Natural killer cell (primary cell): ENCODE measurements around the gene COL4A1. TPM values are rescaled to one million over a fixed set of nuclear protein-coding genes. Genes with fewer than 3 reads are reported as not detected.

Experiments
- ATAC-seq, 3 donors: fragments of 150-1000 bp in 2 of 3; fragments of 200-7000 bp in 1 of 3; cut with Tn5 transposase; 1 replicate in 1 of 3; 2 replicates in 2 of 3; pipeline ENCODE4 v1.10.0; 2021; ENCODE audit warnings: mild to moderate bottlenecking in 2 of 3, moderate library complexity in 2 of 3
- DNase-seq, 2 donors: peaks; one replicate each; pipeline versions ENCODE4 v3.0.0 to v3.0.0-alpha.2; 2013 to 2021; ENCODE audit warnings: mixed read lengths in 1 of 2
- H3K27ac ChIP-seq: one replicate; pipeline ENCODE4 v1.5.1; 2013; ENCODE audit warnings: mild to moderate bottlenecking, low read length
- H3K27me3 ChIP-seq: one replicate; pipeline ENCODE4 v1.6.1; 2013; ENCODE audit warnings: low read length; ENCODE audit not compliant: control insufficient read depth, insufficient read depth
- H3K36me3 ChIP-seq: one replicate; pipeline ENCODE4 v1.6.1; 2013; ENCODE audit warnings: low read length; ENCODE audit not compliant: control insufficient read depth, insufficient read depth
- H3K4me1 ChIP-seq: one replicate; pipeline ENCODE4 v1.6.1; 2013; ENCODE audit warnings: low read length; ENCODE audit not compliant: control insufficient read depth, insufficient read depth
- H3K4me3 ChIP-seq: one replicate; pipeline ENCODE4 v1.5.1; 2013; ENCODE audit warnings: low read length
- H3K9me3 ChIP-seq: one replicate; pipeline ENCODE4 v1.6.1; 2013; ENCODE audit warnings: low read length; ENCODE audit not compliant: control insufficient read depth, insufficient read depth
- H3K27ac Mint-ChIP-seq, 2 donors: one replicate each; pipeline ENCODE4 v1.8.0; 2022; ENCODE audit warnings: mild to moderate bottlenecking in 2 of 2, mixed read lengths in 2 of 2, moderate library complexity in 1 of 2
- H3K27me3 Mint-ChIP-seq, 2 donors: one replicate each; pipeline ENCODE4 v1.8.0; 2022; ENCODE audit warnings: low read depth in 2 of 2, mixed read lengths in 2 of 2
- H3K36me3 Mint-ChIP-seq: one replicate; pipeline ENCODE4 v1.8.0; 2022; ENCODE audit warnings: mixed read lengths
- H3K4me1 Mint-ChIP-seq, 2 donors: one replicate each; pipeline ENCODE4 v1.8.0; 2022; ENCODE audit warnings: mixed read lengths in 2 of 2
- H3K4me3 Mint-ChIP-seq: one replicate; pipeline ENCODE4 v1.8.0; 2022; ENCODE audit warnings: mild to moderate bottlenecking, moderate library complexity, mixed read lengths
- H3K9me3 Mint-ChIP-seq, 2 donors: one replicate each; pipeline ENCODE4 v1.8.0; 2022; ENCODE audit warnings: mixed read lengths in 2 of 2
- WGBS: methylation state at CpG from one replicate; pipeline ENCODE4 v1.1.7; 2013; ENCODE audit warnings: missing lambda C conversion rate; ENCODE audit not compliant: insufficient coverage; 5-methylcytosine and 5-hydroxymethylcytosine counted together
- intact Hi-C: fragments of 100-400 bp; cut with micrococcal nuclease; formaldehyde crosslinking; loops from one replicate; pipeline ENCODE4 v1.14.2; 2022
- total RNA-seq, 4 donors: library from RNA; stranded (reverse); fragments of 120-200 nt in 1 of 4; gene quantifications; one replicate each; pipeline versions ENCODE4 v1.2.3 to v1.2.4, GENCODE V29; 2013 to 2022
- TF ChIP-seq, protein P1 (sequence below): fragments of 200-600 bp; IDR thresholded peaks from one replicate; pipeline ENCODE4 v1.8.0; 2022; ENCODE audit warnings: antibody characterized with exemption

Gene COL4A1
- total RNA-seq, 3 donors from 2014 or later (not counting 1 experiment from before 2014, with no cell fraction given), result not detected

DNA sequence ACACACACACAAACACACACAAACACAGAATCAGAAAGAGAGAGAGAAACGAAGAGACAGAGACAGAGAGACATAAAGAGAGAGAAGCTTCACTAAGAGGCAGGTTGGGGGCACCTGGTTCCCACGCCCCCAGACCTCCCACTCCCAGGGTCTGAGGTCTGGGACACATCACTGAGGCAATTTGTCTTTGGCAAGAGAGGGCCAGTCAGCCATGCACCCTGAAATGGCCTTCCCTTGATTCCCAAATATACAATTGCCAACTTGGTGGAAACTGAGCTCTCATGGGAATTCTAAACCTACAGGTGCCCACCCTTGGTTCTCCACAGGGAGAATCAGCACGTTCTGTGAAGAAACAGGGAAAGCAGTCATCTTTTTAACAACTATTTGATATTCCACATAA, 79.5 kb downstream of the COL4A1 start:
- 87% methylated on average over 3 of the region's 3 CpGs for WGBS
- Histone ChIP-seq H3K36me3 (no peaks in the 10 kb centered on the region), H3K4me1 (no peaks in the 10 kb centered on the region), H3K9me3 (no peaks in the 10 kb centered on the region), H3K4me3 (no peak overlapping the region), H3K27me3 (no peaks in the 10 kb centered on the region), H3K27ac (no peak overlapping the region)
- no peaks in the 10 kb centered on the region for H3K9me3 Mint-ChIP-seq
- DNase-seq, result no peak
- H3K27me3 Mint-ChIP-seq, result peaks cover 3 to 11% of the 10 kb centered on the region in 2 donors
- H3K36me3 Mint-ChIP-seq, result no peaks in the 10 kb centered on the region
- H3K27ac Mint-ChIP-seq, result no peak overlapping the region
- H3K4me3 Mint-ChIP-seq, result no peak overlapping the region
- ATAC-seq, result no peak
- H3K4me1 Mint-ChIP-seq, result no peaks in the 10 kb centered on the region
- TF ChIP-seq, protein P1, sequence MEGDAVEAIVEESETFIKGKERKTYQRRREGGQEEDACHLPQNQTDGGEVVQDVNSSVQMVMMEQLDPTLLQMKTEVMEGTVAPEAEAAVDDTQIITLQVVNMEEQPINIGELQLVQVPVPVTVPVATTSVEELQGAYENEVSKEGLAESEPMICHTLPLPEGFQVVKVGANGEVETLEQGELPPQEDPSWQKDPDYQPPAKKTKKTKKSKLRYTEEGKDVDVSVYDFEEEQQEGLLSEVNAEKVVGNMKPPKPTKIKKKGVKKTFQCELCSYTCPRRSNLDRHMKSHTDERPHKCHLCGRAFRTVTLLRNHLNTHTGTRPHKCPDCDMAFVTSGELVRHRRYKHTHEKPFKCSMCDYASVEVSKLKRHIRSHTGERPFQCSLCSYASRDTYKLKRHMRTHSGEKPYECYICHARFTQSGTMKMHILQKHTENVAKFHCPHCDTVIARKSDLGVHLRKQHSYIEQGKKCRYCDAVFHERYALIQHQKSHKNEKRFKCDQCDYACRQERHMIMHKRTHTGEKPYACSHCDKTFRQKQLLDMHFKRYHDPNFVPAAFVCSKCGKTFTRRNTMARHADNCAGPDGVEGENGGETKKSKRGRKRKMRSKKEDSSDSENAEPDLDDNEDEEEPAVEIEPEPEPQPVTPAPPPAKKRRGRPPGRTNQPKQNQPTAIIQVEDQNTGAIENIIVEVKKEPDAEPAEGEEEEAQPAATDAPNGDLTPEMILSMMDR, result no peak
- intact Hi-C loops, result no loop called here

DNA sequence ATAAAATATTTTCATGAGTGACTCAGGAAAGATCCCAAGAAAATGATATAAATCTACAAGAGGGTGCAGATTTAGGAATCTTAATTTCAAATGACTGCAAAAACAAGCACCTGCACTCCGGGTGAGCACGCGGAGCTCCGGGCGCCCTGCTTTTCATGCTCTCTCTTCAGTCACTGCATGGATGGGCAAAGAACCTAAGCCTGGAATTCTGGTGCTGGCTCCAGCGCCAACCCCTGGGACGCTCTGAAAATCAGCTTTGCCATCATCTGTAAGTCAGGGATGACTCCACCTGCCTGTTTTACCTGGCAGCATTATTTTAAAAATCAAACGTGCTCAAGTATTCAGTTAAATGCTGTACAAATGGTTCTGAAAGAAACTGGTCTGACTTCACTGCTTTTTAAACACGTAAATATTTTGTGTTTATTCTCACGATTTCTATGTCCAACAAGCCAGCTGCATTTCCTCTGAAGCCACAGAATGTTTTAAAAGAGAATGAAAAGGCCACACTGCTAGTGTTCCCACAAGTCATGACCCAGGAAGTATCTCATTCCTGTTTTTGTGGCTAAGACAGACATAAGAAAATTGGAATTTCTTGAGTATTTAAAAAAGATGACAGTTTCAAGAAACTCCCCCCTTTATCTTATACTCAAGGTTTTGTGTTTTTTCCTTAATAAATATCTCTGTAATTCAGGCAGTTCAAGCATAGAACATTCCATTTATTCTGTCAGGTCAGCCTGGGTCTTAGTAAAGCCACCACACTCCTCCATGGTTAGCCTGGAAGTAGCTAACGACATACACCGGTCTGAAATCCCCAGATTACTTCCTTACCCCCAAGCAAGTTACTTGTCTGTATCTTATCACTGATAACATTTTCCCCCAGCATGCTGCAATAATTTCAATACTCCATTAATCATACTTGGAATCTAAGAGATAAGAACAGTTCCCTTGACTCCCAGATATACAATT, 81.1 kb downstream of the COL4A1 start:
- H3K4me1 Mint-ChIP-seq, result no peaks in the 10 kb centered on the region
- no peak overlapping the region for H3K4me3 Mint-ChIP-seq
- peaks cover 3 to 15% of the 10 kb centered on the region in 2 donors for H3K27me3 Mint-ChIP-seq
- no peak for ATAC-seq
- Histone ChIP-seq H3K36me3 (no peaks in the 10 kb centered on the region), H3K27me3 (no peaks in the 10 kb centered on the region), H3K9me3 (no peaks in the 10 kb centered on the region), H3K4me3 (no peak overlapping the region), H3K4me1 (no peaks in the 10 kb centered on the region), H3K27ac (no peak overlapping the region)
- H3K27ac Mint-ChIP-seq, result no peak overlapping the region
- intact Hi-C loops, result no loop called here
- TF ChIP-seq, protein P1, result no peak
- no peak for DNase-seq
- 78% methylated on average over 12 of the region's 12 CpGs for WGBS
- H3K36me3 Mint-ChIP-seq, result no peaks in the 10 kb centered on the region
- H3K9me3 Mint-ChIP-seq, result no peaks in the 10 kb centered on the region

DNA sequence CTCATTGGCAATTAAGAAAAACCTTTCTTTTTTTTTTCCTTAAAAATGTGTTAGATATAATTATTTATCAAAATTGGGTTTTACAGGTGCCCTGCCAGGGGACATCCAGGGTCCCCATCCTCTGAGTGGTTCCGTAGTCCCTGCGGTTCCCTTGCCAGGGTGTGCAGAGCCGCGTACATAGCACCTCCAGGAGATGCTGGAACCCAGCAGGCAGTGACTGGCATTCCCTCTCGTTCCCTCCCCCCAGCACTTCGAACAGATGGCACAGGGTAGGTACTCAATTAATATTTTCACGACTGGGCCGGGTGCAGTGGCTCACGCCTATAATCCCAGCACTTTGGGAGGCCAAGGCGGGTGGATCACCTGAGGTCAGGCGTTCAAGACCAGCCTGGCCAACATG, 82.0 kb downstream of the COL4A1 start:
- 88% methylated on average over 11 of the region's 11 CpGs for WGBS
- no peaks in the 10 kb centered on the region for H3K9me3 Mint-ChIP-seq
- no peaks in the 10 kb centered on the region for H3K36me3 Mint-ChIP-seq
- no peaks in the 10 kb centered on the region for H3K9me3 ChIP-seq
- H3K4me1 ChIP-seq, result no peaks in the 10 kb centered on the region
- H3K27ac ChIP-seq, result no peak overlapping the region
- H3K4me1 Mint-ChIP-seq, result no peaks in the 10 kb centered on the region
- H3K27ac Mint-ChIP-seq, result no peak overlapping the region
- H3K36me3 ChIP-seq, result no peaks in the 10 kb centered on the region
- H3K27me3 Mint-ChIP-seq, result peaks cover under 1 to 23% of the 10 kb centered on the region in 2 donors
- TF ChIP-seq, protein P1, result no peak
- ATAC-seq (no peak), DNase-seq (no peak)
- intact Hi-C loops, result no loop called here
- no peaks in the 10 kb centered on the region for H3K27me3 ChIP-seq
- H3K4me3 Mint-ChIP-seq, result no peak overlapping the region
- no peak overlapping the region for H3K4me3 ChIP-seq
